Esophagus (tissue), 2 donors: ENCODE data around the gene PANK2. TPM values are rescaled to one million over a fixed set of nuclear protein-coding genes. Genes with fewer than 3 reads are reported as not detected.
"Not testable (repeated sequence)": the region's sequence is repeated elsewhere in the genome, so short reads cannot be mapped to it uniquely, and the experiment has no call there.

Source experiments
- H3K27ac ChIP-seq, 2 donors: one replicate each; pipeline ENCODE4 v1.5.1; 2013; ENCODE audit warnings: low read depth in 2 of 2, mild to moderate bottlenecking in 2 of 2, inconsistent platforms in 1 of 2, low read length in 1 of 2, moderate library complexity in 1 of 2
- H3K27me3 ChIP-seq, 2 donors: one replicate each; pipeline ENCODE4 v1.6.1; 2013; ENCODE audit warnings: low read length in 2 of 2, control low read depth in 1 of 2, mild to moderate bottlenecking in 1 of 2; ENCODE audit not compliant: insufficient read depth in 2 of 2, control insufficient read depth in 1 of 2
- H3K36me3 ChIP-seq, 2 donors: one replicate each; pipeline ENCODE4 v1.6.1; 2013; ENCODE audit warnings: low read length in 1 of 2; ENCODE audit not compliant: control insufficient read depth in 2 of 2, insufficient read depth in 2 of 2
- H3K4me1 ChIP-seq, 2 donors: one replicate each; pipeline ENCODE4 v1.6.1; 2013; ENCODE audit warnings: low read length in 1 of 2; ENCODE audit not compliant: control insufficient read depth in 2 of 2, insufficient read depth in 2 of 2
- H3K4me3 ChIP-seq, 2 donors: one replicate each; pipeline ENCODE4 v1.5.1; 2013; ENCODE audit warnings: low read length in 2 of 2, mild to moderate bottlenecking in 2 of 2, low read depth in 1 of 2, moderate library complexity in 1 of 2
- H3K9me3 ChIP-seq, 2 donors: one replicate each; pipeline ENCODE4 v1.6.1; 2013; ENCODE audit warnings: mild to moderate bottlenecking in 2 of 2, low read depth in 1 of 2, low read length in 1 of 2, moderate library complexity in 1 of 2; ENCODE audit not compliant: control insufficient read depth in 2 of 2, insufficient read depth in 1 of 2
- WGBS, 2 donors: extraction: QIAGEN DNeasy Blood & Tissue Kit; methylation state at CpG; one replicate each; pipeline ENCODE4 v1.1.7; 2013; 5-methylcytosine and 5-hydroxymethylcytosine counted together
- polyA plus RNA-seq, 2 donors: library from polyadenylated mRNA; stranded (reverse); fragments of 200-250 nt; gene quantifications; one replicate each; pipeline ENCODE4 v1.2.3, GENCODE V29; 2013
- donor health status: healthy with polysubstance abuse.
- donor health status: Bipolar disorder and iron deficiency.

Gene PANK2
- polyA plus RNA-seq, 2 donors, result 31.0 to 31.9 TPM

DNA sequence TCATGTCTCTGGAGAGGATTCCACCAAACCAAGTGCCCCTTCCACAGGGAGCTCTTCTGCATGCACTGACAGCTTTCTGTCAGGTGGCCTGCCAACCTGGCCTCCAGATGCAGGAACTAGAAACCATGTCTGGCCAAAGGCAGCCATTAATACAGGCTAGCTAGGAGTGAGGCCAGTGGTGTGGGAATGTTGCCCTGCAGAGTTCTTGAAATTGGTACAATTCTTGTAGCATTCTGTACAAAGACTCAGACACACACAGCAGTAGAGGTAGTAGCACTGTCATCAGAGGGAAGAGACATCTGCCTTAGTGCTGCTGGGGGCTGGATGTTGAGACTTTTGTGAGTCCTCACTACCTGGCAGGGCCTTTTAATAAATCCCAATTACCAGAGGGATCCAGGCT, 77.4 kb downstream of the PANK2 start:
- Histone ChIP-seq H3K36me3 (no peaks in the 10 kb centered on the region), H3K9me3 (no peaks in the 10 kb centered on the region), H3K27me3 (no peaks in the 10 kb centered on the region), H3K4me3 (no peak overlapping the region), H3K4me1 (no peaks in the 10 kb centered on the region), H3K27ac (no peak overlapping the region)

DNA sequence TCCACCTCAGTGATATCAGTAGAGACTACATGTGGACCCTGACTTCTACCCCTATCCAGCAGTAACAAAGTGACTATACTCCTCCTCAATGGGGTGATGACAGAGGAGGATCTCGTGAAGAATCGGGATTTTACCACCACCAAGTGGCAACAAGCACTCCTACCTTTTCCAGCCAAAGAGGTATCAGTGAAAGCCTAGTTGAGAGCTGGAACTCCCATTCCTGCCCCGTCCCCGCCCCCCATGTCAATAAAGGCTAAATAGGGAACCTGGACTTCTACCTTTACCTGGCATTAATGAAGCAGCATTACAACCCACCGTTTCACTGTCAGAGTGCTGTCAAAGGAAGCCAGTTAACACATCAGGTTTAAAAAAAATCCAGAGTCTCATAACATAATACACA, 80.8 kb downstream of the PANK2 start:
- Histone ChIP-seq H3K27ac (no peak overlapping the region), H3K4me3 (no peak overlapping the region), H3K27me3 (no peaks in the 10 kb centered on the region), H3K4me1 (no peaks in the 10 kb centered on the region), H3K36me3 (no peaks in the 10 kb centered on the region), H3K9me3 (no peaks in the 10 kb centered on the region)
- 84 to 92% methylated on average over 5 of the region's 5 CpGs for WGBS, 2 donors

DNA sequence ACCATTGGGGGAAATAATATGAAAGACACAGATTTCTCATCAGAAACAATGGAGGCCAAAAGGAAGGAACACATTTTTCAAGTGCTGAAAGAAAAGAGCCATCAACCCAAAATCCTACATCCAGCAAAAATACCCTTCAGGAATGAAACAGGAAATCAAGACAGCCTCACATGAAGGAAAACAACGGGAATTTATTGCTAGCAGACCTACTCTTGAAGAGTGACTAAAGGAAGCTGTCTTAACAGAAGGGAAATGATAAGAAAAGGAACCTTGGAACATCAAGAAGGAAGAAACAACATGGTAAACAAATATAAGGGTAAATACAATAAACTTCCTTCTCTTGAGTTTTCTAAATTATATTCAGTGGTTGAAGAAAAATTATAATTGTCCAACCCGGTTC, 82.0 kb downstream of the PANK2 start:
- Histone ChIP-seq H3K4me3 (no peak overlapping the region), H3K9me3 (no peaks in the 10 kb centered on the region), H3K27ac (no peak overlapping the region), H3K27me3 (no peaks in the 10 kb centered on the region), H3K36me3 (no peaks in the 10 kb centered on the region), H3K4me1 (no peaks in the 10 kb centered on the region)
- 68 to 81% methylated on average over 2 of the region's 2 CpGs for WGBS, 2 donors

DNA sequence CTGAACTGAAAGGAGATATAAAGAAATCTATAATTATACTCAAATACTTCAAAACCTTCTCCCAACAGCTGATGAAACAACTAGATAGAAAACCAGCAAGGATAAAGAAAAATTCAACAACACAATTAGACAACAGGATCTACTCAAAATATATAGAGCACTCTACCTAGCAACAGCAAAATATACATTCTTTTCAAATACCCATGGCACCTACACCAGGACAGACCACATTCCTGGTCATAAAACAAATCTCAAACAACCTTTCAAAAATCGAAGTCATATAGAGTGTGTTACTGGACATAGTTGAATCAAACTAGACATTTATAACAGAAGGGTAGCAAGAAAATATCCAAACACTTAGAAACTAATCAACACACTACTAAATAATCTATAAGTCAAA, 83.0 kb downstream of the PANK2 start:
- Histone ChIP-seq H3K4me1 (no peaks in the 10 kb centered on the region), H3K4me3 (no peak overlapping the region), H3K36me3 (no peaks in the 10 kb centered on the region), H3K27ac (no peak overlapping the region), H3K9me3 (no peaks in the 10 kb centered on the region), H3K27me3 (no peaks in the 10 kb centered on the region)
- 77 to 89% methylated on average over 1 of the region's 1 CpG for WGBS, 2 donors

DNA sequence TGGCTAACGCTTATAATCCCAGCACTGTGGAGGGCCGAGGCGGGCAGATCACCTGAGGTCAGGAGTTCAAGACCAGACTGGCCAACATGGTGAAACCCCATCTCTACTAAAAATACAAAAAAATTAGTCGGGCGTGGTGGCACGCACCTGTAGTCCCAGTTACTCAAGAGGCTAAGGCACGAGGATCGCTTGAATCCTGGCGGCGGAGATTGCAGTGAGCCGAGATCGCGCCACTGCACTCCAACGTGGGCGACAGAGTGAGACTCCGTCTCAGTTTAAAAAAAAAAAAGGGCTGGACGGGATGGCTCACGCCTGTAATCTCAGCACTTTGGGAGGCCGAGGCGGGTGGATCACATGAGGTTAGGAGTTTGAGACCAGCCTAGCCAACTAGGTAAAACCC, 83.4 kb downstream of the PANK2 start:
- H3K27ac ChIP-seq, H3K9me3 ChIP-seq, H3K4me3 ChIP-seq, H3K4me1 ChIP-seq, H3K27me3 ChIP-seq, H3K36me3 ChIP-seq: not testable (repeated sequence)
- WGBS, 2 donors, result 97% methylated on average over 20 of the region's 20 CpGs

DNA sequence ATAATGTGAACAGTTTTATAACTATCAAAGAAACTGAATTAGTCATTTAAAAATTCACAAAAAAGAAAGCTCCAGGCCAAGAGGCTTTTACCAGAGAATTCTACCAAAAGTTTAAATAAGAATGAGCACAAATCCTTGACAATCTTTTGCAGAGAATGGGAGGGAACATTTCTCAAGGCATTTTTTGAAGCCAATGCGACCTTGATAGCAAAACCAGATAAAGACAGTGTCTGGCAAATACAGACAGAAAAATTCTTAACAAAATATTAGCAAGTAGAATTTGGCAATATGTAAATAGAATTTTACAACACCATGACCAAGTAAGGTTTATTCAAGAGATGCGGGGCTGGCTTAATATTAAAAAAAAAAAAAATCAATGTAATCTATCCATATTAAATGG, 84.5 kb downstream of the PANK2 start:
- Histone ChIP-seq H3K4me1 (no peaks in the 10 kb centered on the region), H3K36me3 (no peaks in the 10 kb centered on the region), H3K27ac (no peak overlapping the region), H3K4me3 (no peak overlapping the region), H3K27me3 (no peaks in the 10 kb centered on the region), H3K9me3 (no peaks in the 10 kb centered on the region)
- WGBS, 2 donors, result 81 to 86% methylated on average over 2 of the region's 2 CpGs

DNA sequence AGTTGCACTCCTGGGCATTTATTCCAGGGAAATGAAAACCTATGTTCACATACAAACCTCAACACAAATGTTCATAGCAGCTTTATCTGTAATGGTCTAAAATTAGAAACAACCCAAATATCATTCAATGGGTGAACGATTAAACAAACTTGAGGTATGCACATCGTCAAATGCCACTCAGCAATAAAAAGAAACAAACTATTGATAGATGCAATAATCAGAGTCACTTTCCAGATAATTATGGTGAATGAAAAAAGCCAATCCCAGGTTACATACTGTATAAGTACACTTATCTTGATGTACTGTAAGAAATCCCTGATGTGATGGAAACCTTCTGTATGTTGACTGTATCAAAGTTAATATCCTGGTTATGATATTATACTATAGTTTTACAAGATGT, 87.3 kb downstream of the PANK2 start:
- Histone ChIP-seq H3K27me3 (no peaks in the 10 kb centered on the region), H3K27ac (no peak overlapping the region), H3K9me3 (no peaks in the 10 kb centered on the region), H3K36me3 (no peaks in the 10 kb centered on the region), H3K4me3 (no peak overlapping the region), H3K4me1 (peaks cover 0 to 2% of the 10 kb centered on the region in 2 donors)
- 58 to 76% methylated on average over 2 of the region's 2 CpGs for WGBS, 2 donors

Other genes with a start within 250 kb of the PANK2 start
- not detected for gene GFRA4, start 226.0 kb upstream of the PANK2 start, polyA plus RNA-seq
- 10 to 100 TPM; 27.3 to 83.1 TPM for gene ADAM33, start 207.4 kb upstream of the PANK2 start, polyA plus RNA-seq
- 1 to 10 TPM; 1.1 to 1.4 TPM for gene SIGLEC1, start 176.8 kb upstream of the PANK2 start, polyA plus RNA-seq
- 1 to 10 TPM; 2.0 to 2.3 TPM for gene HSPA12B, start 156.7 kb upstream of the PANK2 start, polyA plus RNA-seq
- gene ADISSP, start 121.6 kb upstream of the PANK2 start, polyA plus RNA-seq, result 10 to 100 TPM; 18.0 to 33.2 TPM
- under 1 TPM; 0.07 to 0.08 TPM for gene SPEF1, start 107.9 kb upstream of the PANK2 start, polyA plus RNA-seq
- 10 to 100 TPM; 33.3 to 43.4 TPM for gene CENPB, start 102.6 kb upstream of the PANK2 start, polyA plus RNA-seq
- 10 to 100 TPM; 15.6 to 21.8 TPM for gene CDC25B, start 93.1 kb upstream of the PANK2 start, polyA plus RNA-seq
- 1 to 10 TPM; 4.6 to 7.9 TPM for gene AP5S1, start 68.8 kb upstream of the PANK2 start, polyA plus RNA-seq
- 10 to 100 TPM in 1 of 2 donors, 1 to 10 TPM in 1; 9.2 to 20.5 TPM for gene MAVS, start 42.6 kb upstream of the PANK2 start, polyA plus RNA-seq
- gene RNF24, start 126.2 kb downstream of the PANK2 start, polyA plus RNA-seq, result 1 to 10 TPM; 3.0 to 3.9 TPM